K562 (cell line): Measurements from ENCODE around the gene C12orf60. TPM values are rescaled to one million over a fixed set of nuclear protein-coding genes. Genes with fewer than 3 reads are reported as not detected.

Experiments used
- ATAC-seq: fragments of 200-7000 bp; cut with Tn5 transposase; 3 replicates; pipeline ENCODE4 v1.9.1; 2020; ENCODE audit warnings: moderate library complexity
- BruUV-seq: library from RNA; stranded (reverse); fragments of 400-500 nt; replicated peaks from 2 replicates; lab custom pipeline; 2021; lab: Mats Ljungman, UMichigan
- CTCF ChIA-PET: fragments of 300-600 bp; formaldehyde crosslinking; extraction: SDS; loops from one replicate; lab custom pipeline; 2021; ENCODE audit warnings: low intra/inter-chr PET ratio; lab: Yijun Ruan, JAX
- POLR2A ChIA-PET: fragments of 300-600, 350-650 bp; sonication (Branson Sonifier 250); formaldehyde crosslinking; extraction: SDS; loops from one replicate; lab custom pipeline; 2021; ENCODE audit warnings: antibody characterized with exemption, inconsistent platforms; lab: Yijun Ruan, JAX
- DNase-seq, 4 experiments: peaks; one replicate each; pipeline versions ENCODE4 v3.0.0 to v3.0.0-alpha.2; 2011 to 2018; ENCODE audit warnings: low spot score in 3 of 4, mixed read lengths in 3 of 4; ENCODE audit errors: extremely low read depth in 1 of 4
- FAIRE-seq: peaks from 2 replicates; lab custom pipeline; 2011; peaks lifted over from hg19 to GRCh38; lab: Jason Lieb, UNC
- H2AFZ ChIP-seq: 2 replicates; pipeline ENCODE4 v1.6.0; 2011; ENCODE audit warnings: low read depth, low read length, control low read depth, inconsistent platforms
- H3K27ac ChIP-seq: fragments of 200-600 bp; 3 replicates; pipeline ENCODE4 v1.8.0; 2011; ENCODE audit warnings: low read depth, mild to moderate bottlenecking, control low read depth, inconsistent platforms, low read length, moderate library complexity, mixed read lengths; ENCODE audit errors: extremely low read depth
- H3K27me3 ChIP-seq, 2 experiments: fragments of 300-600 bp in 1 of 2; 2 replicates in 1 of 2; 3 replicates in 1 of 2; pipeline versions ENCODE4 v1.6.0 to v1.8.0; 2011; ENCODE audit warnings: inconsistent platforms in 2 of 2, low read length in 2 of 2, mild to moderate bottlenecking in 1 of 2, mixed read lengths in 1 of 2, moderate library complexity in 1 of 2; ENCODE audit not compliant: control insufficient read depth in 2 of 2, insufficient read depth in 2 of 2
- H3K36me3 ChIP-seq: fragments of 300-600 bp; 3 replicates; pipeline ENCODE4 v1.8.0; 2011; ENCODE audit warnings: mild to moderate bottlenecking, low read length, inconsistent platforms; ENCODE audit not compliant: control insufficient read depth, insufficient read depth
- H3K4me1 ChIP-seq, 2 experiments: fragments of 200-600 bp in 1 of 2; replicated peaks in 1 of 2; 2 replicates in 1 of 2; 3 replicates in 1 of 2; pipeline versions ENCODE4 v1.5.1 to v1.8.0; 2011; ENCODE audit warnings: inconsistent platforms in 2 of 2, low read length in 2 of 2, mild to moderate bottlenecking in 1 of 2, mixed read lengths in 1 of 2, moderate library complexity in 1 of 2; ENCODE audit not compliant: control insufficient read depth in 2 of 2, insufficient read depth in 2 of 2
- H3K4me2 ChIP-seq: 2 replicates; pipeline ENCODE4 v1.6.1; 2011; ENCODE audit warnings: low read length, control low read depth, inconsistent platforms, mixed read lengths; ENCODE audit not compliant: insufficient read depth
- H3K4me3 ChIP-seq: fragments of 200-600 bp; sonication (generic), shearing (Covaris generic); 2 replicates; pipeline ENCODE4 v1.5.1; 2016; ENCODE audit warnings: control low read depth, inconsistent platforms
- H3K79me2 ChIP-seq: fragments of 200-600 bp; 3 replicates; pipeline ENCODE4 v1.8.0; 2011; ENCODE audit warnings: low read length, inconsistent platforms; ENCODE audit not compliant: control insufficient read depth, insufficient read depth
- H3K9ac ChIP-seq, 2 experiments: 2 replicates each; pipeline versions ENCODE4 v1.6.0 to v1.6.1; 2011; ENCODE audit warnings: low read depth in 2 of 2, low read length in 2 of 2, control low read depth in 1 of 2, inconsistent platforms in 1 of 2, mild to moderate bottlenecking in 1 of 2, mixed read lengths in 1 of 2; ENCODE audit not compliant: insufficient read depth in 1 of 2
- H3K9me1 ChIP-seq: one replicate; pipeline ENCODE4 v1.6.0; 2011; ENCODE audit warnings: inconsistent platforms, mild to moderate bottlenecking, low read length, moderate library complexity; ENCODE audit not compliant: control insufficient read depth, insufficient read depth
- H3K9me3 ChIP-seq: replicated peaks from 2 replicates; pipeline ENCODE4 v1.5.1; 2011; ENCODE audit warnings: low read depth, low read length, inconsistent platforms; ENCODE audit not compliant: control insufficient read depth, insufficient read depth
- H4K20me1 ChIP-seq: replicated peaks from 2 replicates; pipeline ENCODE4 v1.6.1; 2011; ENCODE audit warnings: low read length, inconsistent platforms, mixed read lengths; ENCODE audit not compliant: control insufficient read depth, insufficient read depth
- ERF ChIP-seq: fragments of 450-650 bp; formaldehyde crosslinking; IDR thresholded peaks from 2 replicates; pipeline ENCODE4 v1.4.0; 2020; ENCODE audit warnings: mild to moderate bottlenecking, mixed read lengths
- ETV1 ChIP-seq: fragments of 450-650 bp; conservative IDR thresholded peaks from 2 replicates; pipeline ENCODE4 v1.6.1; 2016; ENCODE audit warnings: missing genetic modification characterization, control low read depth, low read depth, missing compliant biosample characterization
- HCFC1 ChIP-seq: IDR thresholded peaks from 2 replicates; pipeline ENCODE4 v1.6.1; 2012; ENCODE audit warnings: low read depth, low read length, improper control_type of control experiment
- MECOM ChIP-seq: fragments of 250-450 bp; sonication (Bioruptor Pico); IDR thresholded peaks from 2 replicates; pipeline ENCODE4 v1.8.0; 2022; ENCODE audit warnings: inconsistent platforms
- PHF20 ChIP-seq: fragments of 450-650 bp; IDR thresholded peaks from 2 replicates; pipeline ENCODE4 v1.6.1; 2018; ENCODE audit not compliant: partially characterized antibody
- PHF21A ChIP-seq: fragments of 450-650 bp; IDR thresholded peaks from 2 replicates; pipeline ENCODE4 v1.6.1; 2017; ENCODE audit warnings: low read depth, borderline replicate concordance
- POLR3A ChIP-seq: IDR thresholded peaks from 2 replicates; pipeline ENCODE4 v1.6.1; 2011; ENCODE audit warnings: borderline replicate concordance, mild to moderate bottlenecking, moderate library complexity; ENCODE audit not compliant: insufficient read length, insufficient read depth; ENCODE audit errors: extremely low read depth
- RBM25 ChIP-seq: fragments of 200-400 bp; formaldehyde crosslinking; IDR thresholded peaks from 2 replicates; pipeline ENCODE4 v1.6.1; 2018; ENCODE audit warnings: low read length, low read depth, moderate library complexity; ENCODE audit not compliant: severe bottlenecking
- TGIF2 ChIP-seq: sonication (generic); formaldehyde crosslinking; IDR thresholded peaks from 2 replicates; pipeline ENCODE4 v1.8.1; 2022; ENCODE audit warnings: mild to moderate bottlenecking, missing genetic modification reagents, moderate library complexity
- WGBS: fragments of 100-300 bp; shearing (Covaris generic); methylation state at CpG from one replicate; pipeline ENCODE4 v1.1.6; 2016; ENCODE audit warnings: low coverage, mixed read lengths; ENCODE audit not compliant: insufficient coverage; ENCODE audit errors: missing lambda C conversion rate; 5-methylcytosine and 5-hydroxymethylcytosine counted together
- in situ Hi-C: fragments of 300-500 bp; cut with MboI; formaldehyde crosslinking; loops from 4 replicates; pipeline ENCODE4 v1.15.0; 2018; ENCODE audit warnings: inconsistent platforms, mixed read lengths
- intact Hi-C: fragments of 100-400 bp; cut with micrococcal nuclease; formaldehyde crosslinking; loops from 2 replicates; pipeline ENCODE4 v1.14.2; 2022
- polyA plus RNA-seq, 8 experiments: library from polyadenylated mRNA; depleted of rRNA in 4 of 8; stranded (reverse) in 5 of 8; unstranded in 3 of 8; fragments of >200 nt; fragmentation: Nextera tagmentation in 2 of 8; fragmentation: Illumina TruSeq in 1 of 8; extraction: Ambion mirVana in 2 of 8; extraction: Trizol in 1 of 8; gene quantifications; 2 replicates each; pipeline versions ENCODE4 v1.2.1 to v1.2.3, GENCODE V29; 2011 to 2014; ENCODE audit warnings: inconsistent platforms in 1 of 8, missing spikeins in 1 of 8
- total RNA-seq, 7 experiments: library from RNA; depleted of rRNA in 6 of 7; stranded (reverse); fragments of >200 nt in 6 of 7; fragmentation: Illumina TruSeq in 2 of 7; extraction: Trizol in 2 of 7; gene quantifications; 2 replicates each; pipeline versions ENCODE4 v1.2.1 to v1.2.3, GENCODE V29; 2011 to 2021; ENCODE audit warnings: low replicate concordance in 1 of 7
- TF ChIP-seq, protein P1 (sequence below): fragments of 250-450 bp; sonication (Bioruptor Pico); IDR thresholded peaks from 2 replicates; pipeline ENCODE4 v1.8.0; 2022; ENCODE audit warnings: moderate library complexity, mild to moderate bottlenecking, inconsistent platforms
- TF ChIP-seq, protein P2 (sequence below): IDR thresholded peaks from 3 replicates; pipeline ENCODE4 v1.6.1; 2011; ENCODE audit warnings: borderline replicate concordance, mild to moderate bottlenecking, moderate library complexity; ENCODE audit not compliant: insufficient read length; ENCODE audit errors: extremely low read depth
- TF ChIP-seq, protein P3 (sequence below): sonication (generic); formaldehyde crosslinking; IDR thresholded peaks from 2 replicates; pipeline ENCODE4 v1.8.0; 2022; ENCODE audit warnings: mild to moderate bottlenecking, missing genetic modification reagents, borderline replicate concordance
- TF ChIP-seq, protein P4 (sequence below): fragments of 250-450 bp; sonication (Bioruptor Pico); IDR thresholded peaks from 2 replicates; pipeline ENCODE4 v1.6.1; 2021; ENCODE audit warnings: mild to moderate bottlenecking
- TF ChIP-seq, protein P5 (sequence below): fragments of 250-450 bp; sonication (Bioruptor Pico); IDR thresholded peaks from 2 replicates; pipeline ENCODE4 v1.5.0; 2020; ENCODE audit warnings: mild to moderate bottlenecking

C12orf60 gene
- total and polyA plus RNA-seq, 9 of the 15 experiments (the other 6 are each of a cell fraction or from before 2014, with no cell fraction given), result 0.41 to 4.4 (median 2.5) TPM

DNA sequence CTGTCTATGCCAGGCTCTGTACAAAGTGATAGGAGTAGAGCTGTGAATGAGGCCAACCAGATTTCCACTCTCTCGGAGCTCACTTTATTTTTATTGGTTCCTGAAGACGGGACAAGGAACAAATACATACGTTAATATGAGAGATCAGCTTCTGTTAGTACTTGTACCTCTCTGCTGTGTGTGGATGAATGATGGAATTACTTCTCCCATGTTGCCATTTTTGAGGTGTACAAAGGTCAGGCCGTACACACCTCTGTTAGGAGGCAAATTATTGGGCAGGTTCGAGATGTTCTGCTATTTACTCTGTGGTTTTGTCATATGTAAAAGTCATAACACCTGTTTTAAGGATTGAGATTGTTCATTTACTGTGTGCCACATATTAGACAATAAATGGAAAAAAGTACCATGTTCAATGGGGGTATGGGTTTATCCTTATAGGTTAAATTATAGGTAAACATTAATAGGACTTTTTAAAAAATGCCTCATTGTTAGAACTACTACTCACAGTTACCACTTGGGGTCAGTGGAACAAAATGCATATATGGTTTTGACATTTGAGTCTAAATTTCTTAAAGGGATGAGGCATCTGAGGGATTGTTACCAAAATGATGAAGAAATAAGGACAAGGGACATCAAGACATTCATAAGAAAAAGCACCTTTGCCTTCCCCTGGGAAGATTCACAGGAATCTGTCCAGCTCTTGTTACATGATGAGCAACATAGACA, 27.1 kb upstream of the C12orf60 start:
- no peaks in the 10 kb centered on the region; a peak in 1 of 5 replicates for H3K4me1 ChIP-seq
- 12% methylated on average over 5 of the region's 5 CpGs for WGBS
- H3K4me2 ChIP-seq, result no peak overlapping the region
- POLR2A ChIA-PET, result no interaction called here
- no peak for FAIRE-seq
- CTCF ChIA-PET, result no interaction called here
- H3K27me3 ChIP-seq, result peaks cover 0 to 14% of the 10 kb centered on the region in 2 experiments; a peak in 2 of 5 replicates
- H3K36me3 ChIP-seq, result no peaks in the 10 kb centered on the region
- DNase-seq, result no peak
- H2AFZ ChIP-seq, result no peak overlapping the region
- ATAC-seq, result no peak
- H3K9me1 ChIP-seq, result no peaks in the 10 kb centered on the region
- H3K9me3 ChIP-seq, result no peaks in the 10 kb centered on the region
- no peak overlapping the region for H3K27ac ChIP-seq
- no peaks in the 10 kb centered on the region for H3K79me2 ChIP-seq
- BruUV-seq, result no TSS peak
- no peaks in the 10 kb centered on the region for H4K20me1 ChIP-seq
- H3K9ac ChIP-seq, result no peak overlapping the region
- in situ Hi-C loops (no loop called here), intact Hi-C loops (no loop called here)
- no peak overlapping the region for H3K4me3 ChIP-seq
- TF ChIP-seq POLR3A, result no peak
- TF ChIP-seq PHF21A, result no peak
- TF ChIP-seq TGIF2 (CRISPR knock-in tag), result no peak
- TF ChIP-seq, protein P1, sequence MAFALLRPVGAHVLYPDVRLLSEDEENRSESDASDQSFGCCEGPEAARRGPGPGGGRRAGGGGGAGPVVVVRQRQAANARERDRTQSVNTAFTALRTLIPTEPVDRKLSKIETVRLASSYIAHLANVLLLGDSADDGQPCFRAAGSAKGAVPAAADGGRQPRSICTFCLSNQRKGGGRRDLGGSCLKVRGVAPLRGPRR (CRISPR knock-in tag), result no peak
- TF ChIP-seq MECOM (CRISPR knock-in tag), result no peak
- TF ChIP-seq PHF20, result no peak
- TF ChIP-seq, protein P2, sequence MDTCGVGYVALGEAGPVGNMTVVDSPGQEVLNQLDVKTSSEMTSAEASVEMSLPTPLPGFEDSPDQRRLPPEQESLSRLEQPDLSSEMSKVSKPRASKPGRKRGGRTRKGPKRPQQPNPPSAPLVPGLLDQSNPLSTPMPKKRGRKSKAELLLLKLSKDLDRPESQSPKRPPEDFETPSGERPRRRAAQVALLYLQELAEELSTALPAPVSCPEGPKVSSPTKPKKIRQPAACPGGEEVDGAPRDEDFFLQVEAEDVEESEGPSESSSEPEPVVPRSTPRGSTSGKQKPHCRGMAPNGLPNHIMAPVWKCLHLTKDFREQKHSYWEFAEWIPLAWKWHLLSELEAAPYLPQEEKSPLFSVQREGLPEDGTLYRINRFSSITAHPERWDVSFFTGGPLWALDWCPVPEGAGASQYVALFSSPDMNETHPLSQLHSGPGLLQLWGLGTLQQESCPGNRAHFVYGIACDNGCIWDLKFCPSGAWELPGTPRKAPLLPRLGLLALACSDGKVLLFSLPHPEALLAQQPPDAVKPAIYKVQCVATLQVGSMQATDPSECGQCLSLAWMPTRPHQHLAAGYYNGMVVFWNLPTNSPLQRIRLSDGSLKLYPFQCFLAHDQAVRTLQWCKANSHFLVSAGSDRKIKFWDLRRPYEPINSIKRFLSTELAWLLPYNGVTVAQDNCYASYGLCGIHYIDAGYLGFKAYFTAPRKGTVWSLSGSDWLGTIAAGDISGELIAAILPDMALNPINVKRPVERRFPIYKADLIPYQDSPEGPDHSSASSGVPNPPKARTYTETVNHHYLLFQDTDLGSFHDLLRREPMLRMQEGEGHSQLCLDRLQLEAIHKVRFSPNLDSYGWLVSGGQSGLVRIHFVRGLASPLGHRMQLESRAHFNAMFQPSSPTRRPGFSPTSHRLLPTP, result no peak
- TF ChIP-seq RBM25, result no peak
- no peak for TF ChIP-seq ETV1 (tag)
- no peak for TF ChIP-seq HCFC1
- TF ChIP-seq ERF (CRISPR knock-in tag), result no peak
- TF ChIP-seq, protein P3, sequence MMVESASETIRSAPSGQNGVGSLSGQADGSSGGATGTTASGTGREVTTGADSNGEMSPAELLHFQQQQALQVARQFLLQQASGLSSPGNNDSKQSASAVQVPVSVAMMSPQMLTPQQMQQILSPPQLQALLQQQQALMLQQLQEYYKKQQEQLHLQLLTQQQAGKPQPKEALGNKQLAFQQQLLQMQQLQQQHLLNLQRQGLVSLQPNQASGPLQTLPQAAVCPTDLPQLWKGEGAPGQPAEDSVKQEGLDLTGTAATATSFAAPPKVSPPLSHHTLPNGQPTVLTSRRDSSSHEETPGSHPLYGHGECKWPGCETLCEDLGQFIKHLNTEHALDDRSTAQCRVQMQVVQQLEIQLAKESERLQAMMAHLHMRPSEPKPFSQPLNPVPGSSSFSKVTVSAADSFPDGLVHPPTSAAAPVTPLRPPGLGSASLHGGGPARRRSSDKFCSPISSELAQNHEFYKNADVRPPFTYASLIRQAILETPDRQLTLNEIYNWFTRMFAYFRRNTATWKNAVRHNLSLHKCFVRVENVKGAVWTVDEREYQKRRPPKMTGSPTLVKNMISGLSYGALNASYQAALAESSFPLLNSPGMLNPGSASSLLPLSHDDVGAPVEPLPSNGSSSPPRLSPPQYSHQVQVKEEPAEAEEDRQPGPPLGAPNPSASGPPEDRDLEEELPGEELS (CRISPR knock-in tag), result no peak
- TF ChIP-seq, protein P4, sequence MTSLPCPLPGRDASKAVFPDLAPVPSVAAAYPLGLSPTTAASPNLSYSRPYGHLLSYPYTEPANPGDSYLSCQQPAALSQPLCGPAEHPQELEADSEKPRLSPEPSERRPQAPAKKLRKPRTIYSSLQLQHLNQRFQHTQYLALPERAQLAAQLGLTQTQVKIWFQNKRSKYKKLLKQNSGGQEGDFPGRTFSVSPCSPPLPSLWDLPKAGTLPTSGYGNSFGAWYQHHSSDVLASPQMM, result no peak
- TF ChIP-seq, protein P5, sequence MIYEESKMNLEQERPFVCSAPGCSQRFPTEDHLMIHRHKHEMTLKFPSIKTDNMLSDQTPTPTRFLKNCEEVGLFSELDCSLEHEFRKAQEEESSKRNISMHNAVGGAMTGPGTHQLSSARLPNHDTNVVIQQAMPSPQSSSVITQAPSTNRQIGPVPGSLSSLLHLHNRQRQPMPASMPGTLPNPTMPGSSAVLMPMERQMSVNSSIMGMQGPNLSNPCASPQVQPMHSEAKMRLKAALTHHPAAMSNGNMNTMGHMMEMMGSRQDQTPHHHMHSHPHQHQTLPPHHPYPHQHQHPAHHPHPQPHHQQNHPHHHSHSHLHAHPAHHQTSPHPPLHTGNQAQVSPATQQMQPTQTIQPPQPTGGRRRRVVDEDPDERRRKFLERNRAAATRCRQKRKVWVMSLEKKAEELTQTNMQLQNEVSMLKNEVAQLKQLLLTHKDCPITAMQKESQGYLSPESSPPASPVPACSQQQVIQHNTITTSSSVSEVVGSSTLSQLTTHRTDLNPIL (CRISPR knock-in tag), result no peak
